ENCODE results near the gene ARMC8.

DNA sequence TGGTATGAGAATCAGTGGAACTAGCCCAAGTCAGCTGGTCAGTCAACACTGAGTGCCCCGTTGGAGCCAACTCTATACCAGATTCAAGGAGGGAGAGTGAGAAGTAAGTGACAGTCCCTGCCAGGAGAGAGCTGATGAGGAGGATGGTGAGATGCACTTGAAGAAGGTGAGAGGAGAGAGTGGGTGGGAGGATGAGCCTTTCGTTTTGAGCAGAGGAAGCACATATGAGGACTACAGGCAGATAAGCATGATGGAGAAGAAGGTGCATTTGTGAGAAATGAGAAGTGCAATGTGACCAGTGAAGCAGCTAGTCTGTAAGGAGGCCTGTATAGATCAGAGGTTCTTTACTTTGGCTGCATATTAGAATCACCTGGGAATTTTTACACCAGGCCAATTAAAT is 102.2 kb downstream of the ARMC8 start:
- TF ChIP-seq, protein P1, sequence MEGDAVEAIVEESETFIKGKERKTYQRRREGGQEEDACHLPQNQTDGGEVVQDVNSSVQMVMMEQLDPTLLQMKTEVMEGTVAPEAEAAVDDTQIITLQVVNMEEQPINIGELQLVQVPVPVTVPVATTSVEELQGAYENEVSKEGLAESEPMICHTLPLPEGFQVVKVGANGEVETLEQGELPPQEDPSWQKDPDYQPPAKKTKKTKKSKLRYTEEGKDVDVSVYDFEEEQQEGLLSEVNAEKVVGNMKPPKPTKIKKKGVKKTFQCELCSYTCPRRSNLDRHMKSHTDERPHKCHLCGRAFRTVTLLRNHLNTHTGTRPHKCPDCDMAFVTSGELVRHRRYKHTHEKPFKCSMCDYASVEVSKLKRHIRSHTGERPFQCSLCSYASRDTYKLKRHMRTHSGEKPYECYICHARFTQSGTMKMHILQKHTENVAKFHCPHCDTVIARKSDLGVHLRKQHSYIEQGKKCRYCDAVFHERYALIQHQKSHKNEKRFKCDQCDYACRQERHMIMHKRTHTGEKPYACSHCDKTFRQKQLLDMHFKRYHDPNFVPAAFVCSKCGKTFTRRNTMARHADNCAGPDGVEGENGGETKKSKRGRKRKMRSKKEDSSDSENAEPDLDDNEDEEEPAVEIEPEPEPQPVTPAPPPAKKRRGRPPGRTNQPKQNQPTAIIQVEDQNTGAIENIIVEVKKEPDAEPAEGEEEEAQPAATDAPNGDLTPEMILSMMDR (IDR thresholded peaks at IDR 0.05), result no peak
- no peak for TF ChIP-seq POLR2A (IDR thresholded peaks at IDR 0.05)

All from body of pancreas (tissue), 4 donors.